Measurements from ENCODE around the gene ESPNL. TPM values are rescaled to one million over a fixed set of nuclear protein-coding genes. Genes with fewer than 3 reads are reported as not detected.

Gene ESPNL
- total RNA-seq, 1 donor from 2014 or later = not detected

GRCh38 chr2:238059505-238059904 lies 40.6 kb upstream of the ESPNL start:
- Mint-ChIP-seq H3K27me3 (ENCODE audit: unreplicated experiment) (no peaks in the 10 kb centered on the region), H3K4me1 (ENCODE audit: unreplicated experiment) (peaks cover 24% of the 10 kb centered on the region), H3K36me3 (ENCODE audit: unreplicated experiment) (peaks cover 2% of the 10 kb centered on the region), H3K4me3 (ENCODE audit: unreplicated experiment) (peak overlapping the region; percentile 87), H3K9me3 (ENCODE audit: unreplicated experiment) (no peaks in the 10 kb centered on the region), H3K27ac (ENCODE audit: unreplicated experiment) (no peak overlapping the region)
- TF ChIP-seq CTCF (IDR thresholded peaks at IDR 0.05) = no peak
- DNase-seq (ENCODE audit: extremely low spot score, unreplicated experiment) = no peak

- Mint-ChIP-seq H3K4me3 (ENCODE audit: unreplicated experiment) (peak overlapping the region; percentile 87), H3K36me3 (ENCODE audit: unreplicated experiment) (peaks cover 6% of the 10 kb centered on the region), H3K27ac (ENCODE audit: unreplicated experiment) (peak overlapping the region; percentile 85), H3K4me1 (ENCODE audit: unreplicated experiment) (peaks cover 24% of the 10 kb centered on the region), H3K9me3 (ENCODE audit: unreplicated experiment) (no peaks in the 10 kb centered on the region), H3K27me3 (ENCODE audit: unreplicated experiment) (no peaks in the 10 kb centered on the region)
- DNase-seq (ENCODE audit: extremely low spot score, unreplicated experiment) = no peak
- no peak for TF ChIP-seq CTCF (IDR thresholded peaks at IDR 0.05)
Observed at GRCh38 chr2:238060096-238060541, 40.0 kb upstream of the ESPNL start.

DNA sequence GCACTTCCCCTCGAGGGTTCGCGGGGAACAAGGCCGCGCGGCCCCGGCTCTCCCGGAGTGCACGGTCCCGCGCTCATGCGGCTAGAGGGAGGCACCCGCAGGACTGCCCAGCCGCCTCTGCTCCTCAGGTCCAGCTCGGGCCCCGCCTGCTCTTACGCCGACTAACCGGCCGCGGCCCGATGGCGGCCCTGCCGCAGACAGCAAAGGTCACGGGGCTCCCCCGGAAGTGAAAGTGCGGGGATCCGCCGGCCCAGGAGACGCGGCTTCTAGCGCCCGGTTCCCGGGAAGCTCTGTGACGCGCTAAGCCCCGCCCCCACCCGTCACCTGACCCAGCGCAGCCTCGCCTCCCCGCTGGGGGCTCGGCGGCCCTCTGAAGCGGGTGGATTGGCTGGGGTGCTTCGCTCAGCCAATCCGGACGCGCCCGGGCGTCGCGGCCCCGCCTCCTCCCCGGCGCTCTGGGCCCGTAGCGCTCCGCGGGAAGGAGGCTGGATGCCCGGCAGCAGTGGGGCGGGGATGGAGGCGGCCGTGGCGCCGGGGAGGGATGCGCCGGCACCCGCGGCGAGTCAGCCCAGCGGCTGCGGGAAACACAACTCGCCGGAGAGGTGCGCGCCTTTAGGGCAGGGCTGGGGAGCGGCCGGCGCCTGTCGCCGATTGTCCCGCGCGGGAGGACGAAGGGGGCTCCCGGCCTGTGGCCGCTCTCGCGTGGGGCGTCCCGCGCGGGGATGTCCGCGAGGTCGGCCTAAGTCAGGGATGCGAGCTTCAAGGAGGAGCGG lies 39.4 kb upstream of the ESPNL start, which contains the start of gene SCLY:
Gene SCLY, plus strand, starts transcription at position 460 of the 773 bp plus-strand sequence. Its CDS starts 54 bp downstream, at position 514.
- Mint-ChIP-seq H3K9me3 (ENCODE audit: unreplicated experiment) (no peaks in the 10 kb centered on the region), H3K27me3 (ENCODE audit: unreplicated experiment) (no peaks in the 10 kb centered on the region), H3K27ac (ENCODE audit: unreplicated experiment) (peak within 1 kb of the TSS; percentile 85), H3K4me3 (ENCODE audit: unreplicated experiment) (peak within 1 kb of the TSS; percentile 93), H3K4me1 (ENCODE audit: unreplicated experiment) (peaks cover 24% of the 10 kb centered on the region), H3K36me3 (ENCODE audit: unreplicated experiment) (peaks cover 8% of the 10 kb centered on the region)
- no peak for TF ChIP-seq CTCF (IDR thresholded peaks at IDR 0.05)
- DNase-seq (ENCODE audit: extremely low spot score, unreplicated experiment) = peak; percentile 99

DNA sequence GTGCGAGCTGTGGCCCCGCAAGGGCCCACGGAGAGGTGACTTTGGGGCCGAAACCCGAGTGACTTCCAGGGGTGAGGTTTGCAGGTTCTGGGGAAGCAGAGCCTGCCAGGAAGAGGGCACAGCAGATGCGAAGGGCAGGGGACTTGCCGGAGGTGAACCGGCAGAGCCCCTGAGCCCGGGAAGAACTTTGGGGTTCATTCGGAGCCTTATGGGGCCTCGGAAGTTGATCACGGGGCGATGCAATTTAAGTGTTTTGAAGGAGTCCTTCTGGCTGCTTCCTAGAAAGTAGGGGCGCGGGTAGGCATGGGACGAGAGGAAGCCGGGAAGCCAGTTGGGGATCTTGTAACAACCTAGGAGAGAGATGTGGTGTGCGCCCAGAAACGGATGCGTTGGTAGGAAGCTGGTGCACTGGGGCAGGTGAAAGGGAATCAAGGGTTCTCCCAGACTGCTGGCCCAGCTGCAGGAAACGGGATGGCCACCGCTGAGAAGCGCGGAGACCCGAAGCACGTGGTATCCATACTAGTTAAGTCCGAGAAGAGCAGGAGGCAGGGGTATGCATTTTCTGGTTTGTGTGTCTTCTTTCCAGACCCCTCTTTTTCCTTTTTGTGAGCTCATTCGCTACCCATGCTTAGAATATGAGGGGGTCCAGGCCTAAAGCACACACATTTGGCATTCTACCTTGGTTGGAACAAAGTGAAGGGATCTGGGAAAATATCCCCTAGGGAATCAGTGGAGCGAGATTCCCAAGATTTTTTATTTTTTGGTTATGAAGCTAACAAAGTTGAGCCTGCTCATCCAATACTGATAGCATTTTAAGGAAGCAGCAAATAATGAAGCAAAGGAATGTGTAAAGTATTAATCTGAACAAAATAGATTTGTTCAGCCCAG lies 38.6 kb upstream of the ESPNL start:
- H3K9me3 Mint-ChIP-seq (ENCODE audit: unreplicated experiment) = no peaks in the 10 kb centered on the region
- no peak for TF ChIP-seq CTCF (IDR thresholded peaks at IDR 0.05)
- no peaks in the 10 kb centered on the region for H3K27me3 Mint-ChIP-seq (ENCODE audit: unreplicated experiment)
- H3K36me3 Mint-ChIP-seq (ENCODE audit: unreplicated experiment) = peaks cover 13% of the 10 kb centered on the region
- peak overlapping the region; percentile 93 for H3K4me3 Mint-ChIP-seq (ENCODE audit: unreplicated experiment)
- peak; percentile 83 for DNase-seq (ENCODE audit: extremely low spot score, unreplicated experiment)
- peak overlapping the region; percentile 74 for H3K27ac Mint-ChIP-seq (ENCODE audit: unreplicated experiment)
- peaks cover 24% of the 10 kb centered on the region for H3K4me1 Mint-ChIP-seq (ENCODE audit: unreplicated experiment)
